Lung (tissue), 12 donors: ENCODE data around the gene NFKBIL1. TPM values are rescaled to one million over a fixed set of nuclear protein-coding genes. Genes with fewer than 3 reads are reported as not detected.

Experiments used
- ATAC-seq: fragments of 200-7000 bp; cut with Tn5 transposase; one replicate; pipeline ENCODE4 v1.9.1; 2020; ENCODE audit warnings: moderate number of reproducible peaks; ENCODE audit not compliant: insufficient read depth, low FRiP score
- DNase-seq, 3 donors: peaks; one replicate each; pipeline ENCODE4 v3.0.0-alpha.2; 2013 to 2017
- H3K27ac ChIP-seq, 2 donors: one replicate each; pipeline ENCODE4 v1.5.1; 2013; ENCODE audit warnings: mild to moderate bottlenecking in 2 of 2, moderate library complexity in 2 of 2, control low read depth in 1 of 2, inconsistent platforms in 1 of 2, low read depth in 1 of 2, low read length in 1 of 2
- H3K27me3 ChIP-seq, 3 donors: one replicate each; pipeline ENCODE4 v1.5.1; 2013; ENCODE audit warnings: low read length in 2 of 3; ENCODE audit not compliant: control insufficient read depth in 3 of 3, insufficient read depth in 3 of 3
- H3K36me3 ChIP-seq, 4 donors: one replicate each; pipeline ENCODE4 v1.5.1; 2013; ENCODE audit warnings: low read length in 4 of 4, mild to moderate bottlenecking in 1 of 4, moderate library complexity in 1 of 4; ENCODE audit not compliant: control insufficient read depth in 4 of 4, insufficient read depth in 4 of 4
- H3K4me1 ChIP-seq, 5 donors: one replicate each; pipeline ENCODE4 v1.5.1; 2013; ENCODE audit warnings: low read length in 5 of 5, mild to moderate bottlenecking in 2 of 5, moderate library complexity in 1 of 5; ENCODE audit not compliant: control insufficient read depth in 5 of 5, insufficient read depth in 5 of 5
- H3K4me3 ChIP-seq: one replicate; pipeline ENCODE4 v1.5.1; 2013; ENCODE audit warnings: mild to moderate bottlenecking, control low read depth, moderate library complexity
- H3K9ac ChIP-seq, 2 donors: one replicate each; pipeline ENCODE4 v1.5.1; 2013; ENCODE audit warnings: low read length in 2 of 2, control low read depth in 1 of 2; ENCODE audit not compliant: insufficient read depth in 1 of 2
- H3K9me3 ChIP-seq, 4 donors: one replicate each; pipeline ENCODE4 v1.5.1; 2013; ENCODE audit warnings: low read length in 3 of 4, mild to moderate bottlenecking in 1 of 4, moderate library complexity in 1 of 4; ENCODE audit not compliant: control insufficient read depth in 4 of 4, insufficient read depth in 3 of 4
- CTCF ChIP-seq: IDR thresholded peaks from 2 replicates; pipeline ENCODE4 v1.5.1; 2012; ENCODE audit warnings: mild to moderate bottlenecking; ENCODE audit errors: control extremely low read depth, extremely low read depth
- WGBS, 2 donors: extraction: QIAGEN DNeasy Blood & Tissue Kit; methylation state at CpG; one replicate each; pipeline ENCODE4 v1.1.7; 2013; 5-methylcytosine and 5-hydroxymethylcytosine counted together
- polyA plus RNA-seq, 2 donors: library from polyadenylated mRNA; stranded (reverse); fragments of 200-250 nt; gene quantifications; one replicate each; pipeline ENCODE4 v1.2.1, GENCODE V29; 2013
- total RNA-seq, 2 donors: library from RNA; depleted of rRNA in 1 of 2; stranded (reverse); fragments of >200 nt in 1 of 2; gene quantifications; one replicate each; pipeline ENCODE4 v1.2.1, GENCODE V29; 2014 to 2021
- donor health status: control.
- donor health status: control.
- donor health status: Bipolar disorder and iron deficiency.
- donor health status: healthy.
- donor health status: DM: yes; HTN: yes; CAD: no.

Gene NFKBIL1
- total and polyA plus RNA-seq, 4 donors, result 13.5 to 32.2 (median 19.0) TPM

DNA sequence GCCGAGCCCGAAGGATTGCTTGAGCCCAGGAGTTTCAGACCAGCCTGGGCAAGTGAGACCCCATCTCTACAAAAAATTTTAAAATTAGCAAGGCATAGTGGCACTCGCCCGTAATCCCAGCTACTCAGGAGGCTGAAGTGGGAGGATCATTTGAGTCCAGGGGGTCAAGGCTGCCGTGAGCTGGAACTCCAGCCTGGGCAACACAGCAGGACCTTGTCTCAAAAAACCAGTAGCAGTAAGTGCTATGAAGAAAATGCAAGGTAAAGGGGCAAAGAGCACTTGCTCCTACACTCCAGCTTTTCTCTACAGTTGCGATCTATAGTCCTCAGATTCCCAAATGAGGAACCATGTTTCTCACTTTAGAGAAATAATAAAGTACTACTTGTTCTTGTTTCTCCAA lies 3.8 kb upstream of the NFKBIL1 start:
- Histone ChIP-seq H3K9me3 (no peaks in the 10 kb centered on the region), H3K27me3 (no peaks in the 10 kb centered on the region), H3K36me3 (peaks cover 10 to 23% (median 16%) of the 10 kb centered on the region in 4 donors), H3K4me1 (peaks cover 13 to 47% (median 20%) of the 10 kb centered on the region in 5 donors), H3K4me3 (no peak overlapping the region), H3K9ac (no peak overlapping the region), H3K27ac (no peak overlapping the region)
- DNase-seq (no peak), ATAC-seq (no peak)
- 97 to 99% methylated on average over 6 of the region's 6 CpGs for WGBS, 2 donors
- TF ChIP-seq CTCF, result no peak

DNA sequence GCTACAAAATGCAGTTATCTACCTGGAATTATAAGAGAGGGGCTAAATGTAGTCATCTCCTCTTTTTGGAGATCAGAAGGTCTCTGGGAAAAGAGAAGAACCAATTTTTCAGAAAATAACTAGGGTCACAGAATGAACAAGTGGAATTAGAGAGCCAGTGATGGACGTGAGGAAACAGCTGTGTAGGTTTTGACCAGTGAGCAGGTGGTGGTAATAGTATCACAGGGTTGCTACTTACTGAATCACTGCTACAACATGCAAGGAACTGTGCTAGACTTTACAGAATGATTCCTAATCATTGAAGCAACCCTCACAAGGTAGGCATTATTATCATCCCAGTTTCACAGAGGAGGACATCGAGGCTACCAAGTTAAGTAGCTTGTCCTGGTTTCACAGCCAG lies 2.7 kb upstream of the NFKBIL1 start:
- Histone ChIP-seq H3K4me1 (peaks cover 6 to 37% (median 11%) of the 10 kb centered on the region in 5 donors), H3K27ac (no peak overlapping the region), H3K27me3 (no peaks in the 10 kb centered on the region), H3K9ac (no peak overlapping the region), H3K9me3 (no peaks in the 10 kb centered on the region), H3K4me3 (no peak overlapping the region), H3K36me3 (peaks cover under 1 to 17% (median 9%) of the 10 kb centered on the region in 4 donors)
- TF ChIP-seq CTCF, result no peak
- DNase-seq (no peak), ATAC-seq (no peak)
- WGBS, 2 donors, result 80 to 94% methylated on average over 2 of the region's 2 CpGs

DNA sequence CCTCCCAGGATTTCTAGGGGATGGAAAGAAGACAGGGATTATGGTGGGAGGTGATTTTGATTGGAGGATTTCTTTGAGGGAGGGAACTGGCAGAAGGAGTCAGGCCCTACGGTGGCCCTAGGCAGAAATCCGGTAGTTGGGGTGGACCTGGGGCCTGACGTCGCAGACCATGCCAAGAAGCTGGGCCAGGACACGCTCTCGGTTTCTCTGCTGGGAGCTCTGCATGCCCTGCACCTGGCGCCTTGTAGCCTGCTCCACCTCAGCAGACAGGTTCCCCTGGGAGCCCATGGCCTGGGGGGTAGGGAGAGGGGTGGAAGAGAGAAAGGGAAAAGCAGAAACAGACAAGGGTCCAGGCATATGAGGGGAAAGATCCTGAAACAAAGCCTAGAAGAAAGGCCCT lies 2.1 kb upstream of the NFKBIL1 start:
- no peak for TF ChIP-seq CTCF
- no peak overlapping the region for H3K9ac ChIP-seq
- no peak for ATAC-seq
- 81 to 89% methylated on average over 7 of the region's 7 CpGs for WGBS, 2 donors
- H3K27ac ChIP-seq, result no peak overlapping the region
- DNase-seq, result no peak
- H3K36me3 ChIP-seq, result peaks cover 0 to 14% (median 3%) of the 10 kb centered on the region in 4 donors
- no peaks in the 10 kb centered on the region for H3K27me3 ChIP-seq
- peaks cover under 1 to 31% (median 6%) of the 10 kb centered on the region in 5 donors for H3K4me1 ChIP-seq
- H3K4me3 ChIP-seq, result no peak overlapping the region
- no peaks in the 10 kb centered on the region for H3K9me3 ChIP-seq
